Spinal cord (tissue), 10 donors: ENCODE data around the gene AFAP1. TPM values are rescaled to one million over a fixed set of nuclear protein-coding genes. Genes with fewer than 3 reads are reported as not detected.

Source experiments
- DNase-seq, 6 donors: peaks; one replicate each; pipeline versions ENCODE4 v3.0.0 to v3.0.0-alpha.2; 2013 to 2015; ENCODE audit warnings: low spot score in 6 of 6, low read depth in 4 of 6
- H3K27ac ChIP-seq: one replicate; pipeline ENCODE4 v1.5.1; 2013; ENCODE audit warnings: low read depth, low read length, control low read depth
- H3K27me3 ChIP-seq: one replicate; pipeline ENCODE4 v1.6.1; 2013; ENCODE audit warnings: low read length; ENCODE audit not compliant: control insufficient read depth, insufficient read depth
- H3K36me3 ChIP-seq: one replicate; pipeline ENCODE4 v1.6.1; 2013; ENCODE audit warnings: low read length; ENCODE audit not compliant: control insufficient read depth, insufficient read depth
- H3K4me1 ChIP-seq: one replicate; pipeline ENCODE4 v1.6.1; 2013; ENCODE audit warnings: low read length; ENCODE audit not compliant: control insufficient read depth, insufficient read depth
- H3K4me3 ChIP-seq: one replicate; pipeline ENCODE4 v1.5.1; 2013; ENCODE audit warnings: low read depth, low read length, control low read depth
- H3K9me3 ChIP-seq: one replicate; pipeline ENCODE4 v1.6.1; 2013; ENCODE audit warnings: low read length; ENCODE audit not compliant: control insufficient read depth, insufficient read depth
- WGBS: methylation state at CpG from one replicate; pipeline ENCODE4 v1.1.5; 2013; ENCODE audit warnings: missing lambda C conversion rate; ENCODE audit not compliant: insufficient coverage; 5-methylcytosine and 5-hydroxymethylcytosine counted together
- polyA plus RNA-seq, 2 donors: library from polyadenylated mRNA; unstranded; fragments of 120-200 nt; gene quantifications; one replicate each; pipeline ENCODE4 v1.2.1, GENCODE V29; 2013; ENCODE audit not compliant: insufficient read length in 2 of 2
- total RNA-seq, 2 donors: library from RNA; depleted of rRNA in 1 of 2; stranded (reverse); fragments of 120-200 nt in 1 of 2; fragments of >200 nt in 1 of 2; gene quantifications; one replicate each; pipeline versions ENCODE4 v1.2.3 to v1.2.4, GENCODE V29; 2013 to 2014
- donor health status: healthy.

AFAP1 gene
- total and polyA plus RNA-seq, 4 donors = 34.8 to 42.0 (median 36.3) TPM

- H3K36me3 ChIP-seq = peaks cover 54% of the 10 kb centered on the region
- peaks cover 51% of the 10 kb centered on the region for H3K4me1 ChIP-seq
- H3K4me3 ChIP-seq = no peak overlapping the region
- no peaks in the 10 kb centered on the region for H3K27me3 ChIP-seq
- no peak for DNase-seq
- no peaks in the 10 kb centered on the region for H3K9me3 ChIP-seq
- WGBS = 80% methylated on average over 13 of the region's 13 CpGs
- H3K27ac ChIP-seq = peak overlapping the region; percentile 82
Measured at GRCh38 chr4:7970361-7970946, 30.8 kb upstream of the AFAP1 start.

DNA sequence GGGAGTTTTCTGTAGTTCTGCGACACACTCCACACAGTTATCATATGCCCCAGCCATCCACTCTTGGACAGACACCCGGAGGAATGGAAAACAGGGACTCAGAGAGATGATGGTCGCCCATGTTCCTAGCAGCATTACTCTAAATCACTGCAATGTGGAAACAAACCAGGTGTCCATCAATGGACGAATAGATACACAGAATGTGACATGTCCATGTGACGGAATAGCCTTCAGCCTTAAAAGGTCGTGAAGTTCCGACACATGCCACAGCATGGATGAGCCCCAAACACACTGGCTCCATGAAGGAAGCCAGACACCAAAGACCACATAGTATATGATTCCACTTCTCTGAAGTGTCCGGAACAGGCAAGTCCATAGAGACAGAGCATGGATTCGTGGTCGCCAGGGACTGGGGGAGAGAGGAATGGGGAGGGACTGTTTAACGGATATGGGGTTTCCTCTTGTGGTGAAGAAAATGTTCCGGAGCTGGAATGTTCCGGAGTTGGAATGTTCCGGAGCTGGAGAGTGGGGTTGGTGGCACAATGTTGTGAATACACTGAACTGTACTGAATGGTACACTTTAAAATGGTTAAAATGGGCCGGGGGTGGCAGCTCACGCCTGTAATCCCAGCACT, 28.7 kb upstream of the AFAP1 start:
- Histone ChIP-seq H3K27ac (no peak overlapping the region), H3K4me1 (peaks cover 50% of the 10 kb centered on the region), H3K27me3 (no peaks in the 10 kb centered on the region), H3K36me3 (peaks cover 60% of the 10 kb centered on the region), H3K9me3 (no peaks in the 10 kb centered on the region), H3K4me3 (no peak overlapping the region)
- 90% methylated on average over 14 of the region's 16 CpGs for WGBS
- DNase-seq = no peak

DNA sequence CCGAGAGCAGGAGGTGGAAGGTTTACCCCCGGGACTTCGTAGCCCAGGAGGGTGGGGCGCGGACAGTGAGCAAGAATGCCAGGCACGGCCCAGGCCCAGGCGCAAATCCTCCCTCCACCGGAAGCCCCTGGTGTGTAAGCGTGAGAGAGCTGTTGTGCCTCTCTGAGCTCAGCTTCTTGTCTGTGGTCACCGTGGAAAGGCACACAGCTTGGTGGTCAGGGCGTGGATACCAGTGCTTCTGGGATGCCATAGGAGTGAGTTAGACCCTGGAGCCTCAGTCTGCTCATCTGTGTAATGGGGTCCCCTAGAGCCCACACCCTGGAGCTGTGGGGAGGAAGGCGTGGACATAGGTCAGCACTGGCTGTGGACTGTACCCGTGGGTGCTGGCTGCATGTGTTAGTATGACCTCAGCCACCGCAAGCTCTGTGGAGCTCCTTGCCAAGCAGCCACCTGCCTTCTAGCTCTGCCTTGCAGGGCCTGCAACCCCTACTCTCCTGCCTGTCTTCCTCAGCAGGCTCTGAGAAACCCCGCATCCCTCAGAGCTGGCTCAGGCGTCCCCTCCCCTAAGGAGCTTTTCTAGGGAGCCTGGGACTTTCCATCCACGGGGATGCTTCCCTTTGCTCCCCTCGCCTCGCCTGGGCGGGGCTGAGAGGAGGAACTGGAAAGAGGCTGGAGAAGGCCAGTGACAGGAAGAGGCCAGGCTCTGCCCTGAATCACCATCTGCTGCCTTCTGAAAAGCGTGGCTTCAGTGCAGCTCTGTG, 28.0 kb upstream of the AFAP1 start:
- Histone ChIP-seq H3K36me3 (peaks cover 56% of the 10 kb centered on the region), H3K4me3 (no peak overlapping the region), H3K9me3 (no peaks in the 10 kb centered on the region), H3K27me3 (no peaks in the 10 kb centered on the region), H3K4me1 (peaks cover 57% of the 10 kb centered on the region), H3K27ac (no peak overlapping the region)
- 84% methylated on average over 18 of the region's 21 CpGs for WGBS
- no peak for DNase-seq

- WGBS = 62% methylated on average over 9 of the region's 9 CpGs
- no peak overlapping the region for H3K27ac ChIP-seq
- H3K4me1 ChIP-seq = peaks cover 56% of the 10 kb centered on the region
- H3K4me3 ChIP-seq = no peak overlapping the region
- H3K9me3 ChIP-seq = no peaks in the 10 kb centered on the region
- no peak for DNase-seq
- peaks cover 50% of the 10 kb centered on the region for H3K36me3 ChIP-seq
- H3K27me3 ChIP-seq = no peaks in the 10 kb centered on the region
Measured at GRCh38 chr4:7967063-7967440, 27.4 kb upstream of the AFAP1 start.

GRCh38 chr4:7966281-7967062, 26.8 kb upstream of the AFAP1 start:
- Histone ChIP-seq H3K4me1 (peaks cover 55% of the 10 kb centered on the region), H3K27me3 (no peaks in the 10 kb centered on the region), H3K4me3 (no peak overlapping the region), H3K27ac (no peak overlapping the region), H3K9me3 (no peaks in the 10 kb centered on the region), H3K36me3 (peaks cover 44% of the 10 kb centered on the region)
- DNase-seq = no peak
- WGBS = 54% methylated on average over 26 of the region's 37 CpGs

GRCh38 chr4:7964890-7965662, 25.4 kb upstream of the AFAP1 start:
- Histone ChIP-seq H3K27me3 (no peaks in the 10 kb centered on the region), H3K4me3 (no peak overlapping the region), H3K9me3 (no peaks in the 10 kb centered on the region), H3K27ac (no peak overlapping the region), H3K36me3 (peaks cover 31% of the 10 kb centered on the region), H3K4me1 (peaks cover 55% of the 10 kb centered on the region)
- no peak for DNase-seq
- WGBS = 85% methylated on average over 23 of the region's 23 CpGs

DNA sequence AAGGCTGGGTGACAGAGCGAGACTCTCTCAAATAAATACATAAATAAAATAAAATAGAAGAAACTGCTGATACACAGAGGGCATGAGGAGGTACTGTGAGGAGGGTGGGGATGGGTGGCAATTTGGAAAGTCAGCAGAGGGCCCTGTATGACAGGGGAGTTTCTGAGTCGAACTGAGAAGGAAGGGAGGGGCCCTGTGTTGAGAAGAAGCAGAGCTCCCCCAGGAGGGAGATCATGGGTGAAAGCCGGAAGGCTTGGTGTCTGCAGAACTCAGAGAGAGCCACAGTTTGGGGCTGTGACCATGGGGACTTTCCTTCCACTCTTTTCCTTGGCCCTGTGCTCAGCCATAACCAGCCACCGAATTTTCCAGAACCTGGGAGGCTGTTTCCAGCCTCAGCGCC, 24.8 kb upstream of the AFAP1 start:
- Histone ChIP-seq H3K4me3 (no peak overlapping the region), H3K4me1 (peaks cover 59% of the 10 kb centered on the region), H3K36me3 (peaks cover 29% of the 10 kb centered on the region), H3K27ac (no peak overlapping the region), H3K27me3 (no peaks in the 10 kb centered on the region), H3K9me3 (no peaks in the 10 kb centered on the region)
- WGBS = 92% methylated on average over 2 of the region's 5 CpGs
- no peak for DNase-seq

DNA sequence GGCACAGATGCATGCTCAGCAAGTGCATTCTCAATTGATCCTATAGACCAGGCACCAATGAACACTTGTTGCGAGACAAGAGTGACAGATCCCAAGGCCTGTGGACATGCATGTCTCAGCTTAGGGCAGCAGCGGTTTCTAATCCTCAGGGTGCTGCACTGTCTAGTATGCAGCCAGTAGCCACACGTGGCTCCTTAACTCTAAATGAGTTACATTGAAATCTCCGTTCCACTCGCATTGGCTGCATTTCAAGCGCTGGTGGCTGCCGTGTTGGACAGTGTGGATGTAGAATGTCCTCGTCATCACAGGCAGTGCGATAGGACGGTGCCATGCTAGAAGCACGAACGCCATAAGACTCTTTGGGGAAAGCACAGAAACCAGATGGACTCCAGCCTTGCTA, 24.0 kb upstream of the AFAP1 start:
- no peak for DNase-seq
- H3K4me1 ChIP-seq = peaks cover 64% of the 10 kb centered on the region

More for the DNA sequence above, 24.0 kb upstream of the AFAP1 start:
- Histone ChIP-seq H3K36me3 (peaks cover 29% of the 10 kb centered on the region), H3K27me3 (no peaks in the 10 kb centered on the region), H3K9me3 (no peaks in the 10 kb centered on the region), H3K4me3 (no peak overlapping the region), H3K27ac (no peak overlapping the region)
- 87% methylated on average over 12 of the region's 12 CpGs for WGBS
